ENCODE results near the gene COMMD9.

Gene COMMD9

DNA sequence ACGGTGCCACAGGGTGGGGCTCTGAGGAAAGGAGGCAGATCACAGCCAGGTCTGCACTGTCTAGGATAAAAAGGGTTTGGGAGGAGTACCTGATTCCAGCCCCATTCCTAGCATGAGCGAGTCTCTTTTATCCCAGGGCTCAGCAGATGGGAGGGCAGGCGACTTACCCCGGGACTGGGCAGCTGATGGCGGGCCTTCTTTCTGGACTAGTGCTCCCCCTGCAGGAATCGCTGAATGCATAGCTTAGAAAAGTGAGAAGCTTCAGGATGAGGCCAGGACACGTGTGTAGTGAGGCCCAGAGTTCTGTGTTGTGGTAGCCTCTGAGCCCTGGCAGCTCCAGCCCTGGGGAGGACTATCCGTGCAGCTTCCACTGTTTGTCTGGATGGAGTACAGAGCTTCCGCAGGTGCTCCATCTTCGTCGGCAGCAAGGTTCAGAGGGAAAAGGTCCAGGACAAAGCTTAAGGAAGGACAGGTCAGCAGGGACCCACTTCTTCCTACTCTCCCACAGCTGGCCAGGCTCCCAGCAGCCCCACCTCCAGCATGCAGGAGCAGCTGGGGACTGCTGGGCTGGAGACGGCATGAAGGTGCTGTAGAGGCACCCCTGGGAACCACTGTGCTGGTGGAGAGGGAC, 30.4 kb downstream of the COMMD9 start:
- DNase-seq (ENCODE audit: low read depth), result peak; percentile 52
- in situ Hi-C loops (cut with HindIII; ENCODE audit: low sequenced_read_pairs), result loop anchor here (5.0 to 25.0 kb wide), 3 partner anchors 97 to 634 kb away; no protein-coding TSS in a partner anchor

DNA sequence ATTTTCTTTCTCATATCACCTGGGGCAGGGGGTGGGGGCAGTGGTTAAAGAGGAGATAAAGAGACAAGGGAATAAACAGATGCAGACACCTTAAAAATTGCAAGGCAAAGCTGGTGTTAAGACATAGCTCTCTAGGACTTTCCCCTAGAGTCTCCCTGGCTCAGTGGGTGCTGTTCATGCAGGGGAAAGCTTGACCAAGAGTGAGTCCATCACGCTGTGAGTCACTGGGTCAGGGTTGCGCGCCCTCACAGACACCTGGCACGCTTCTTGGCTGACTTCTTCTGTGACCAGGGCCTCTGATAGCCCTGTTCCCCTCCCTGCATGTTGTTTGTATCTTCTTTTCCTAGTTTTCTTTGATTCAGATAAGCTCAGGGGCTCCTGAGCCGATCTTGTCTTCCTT, 31.9 kb downstream of the COMMD9 start:
- no peak overlapping the region for H3K4me3 ChIP-seq (ENCODE audit: low read depth, low read length)
- TF ChIP-seq, protein P1, sequence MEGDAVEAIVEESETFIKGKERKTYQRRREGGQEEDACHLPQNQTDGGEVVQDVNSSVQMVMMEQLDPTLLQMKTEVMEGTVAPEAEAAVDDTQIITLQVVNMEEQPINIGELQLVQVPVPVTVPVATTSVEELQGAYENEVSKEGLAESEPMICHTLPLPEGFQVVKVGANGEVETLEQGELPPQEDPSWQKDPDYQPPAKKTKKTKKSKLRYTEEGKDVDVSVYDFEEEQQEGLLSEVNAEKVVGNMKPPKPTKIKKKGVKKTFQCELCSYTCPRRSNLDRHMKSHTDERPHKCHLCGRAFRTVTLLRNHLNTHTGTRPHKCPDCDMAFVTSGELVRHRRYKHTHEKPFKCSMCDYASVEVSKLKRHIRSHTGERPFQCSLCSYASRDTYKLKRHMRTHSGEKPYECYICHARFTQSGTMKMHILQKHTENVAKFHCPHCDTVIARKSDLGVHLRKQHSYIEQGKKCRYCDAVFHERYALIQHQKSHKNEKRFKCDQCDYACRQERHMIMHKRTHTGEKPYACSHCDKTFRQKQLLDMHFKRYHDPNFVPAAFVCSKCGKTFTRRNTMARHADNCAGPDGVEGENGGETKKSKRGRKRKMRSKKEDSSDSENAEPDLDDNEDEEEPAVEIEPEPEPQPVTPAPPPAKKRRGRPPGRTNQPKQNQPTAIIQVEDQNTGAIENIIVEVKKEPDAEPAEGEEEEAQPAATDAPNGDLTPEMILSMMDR (IDR thresholded peaks at IDR 0.05; ENCODE audit: low read depth, low read length, missing control alignments), result no peak
- in situ Hi-C loops (cut with HindIII; ENCODE audit: low sequenced_read_pairs), result loop anchor here (5.0 to 25.0 kb wide), 3 partner anchors 95 to 633 kb away; no protein-coding TSS in a partner anchor
- DNase-seq (ENCODE audit: low read depth), result no peak

More for the DNA sequence above, 30.4 kb downstream of the COMMD9 start:
- TF ChIP-seq, protein P1 (IDR thresholded peaks at IDR 0.05; ENCODE audit: low read depth, low read length, missing control alignments), result peak; percentile 79
- no peak overlapping the region for H3K4me3 ChIP-seq (ENCODE audit: low read depth, low read length)

DNA sequence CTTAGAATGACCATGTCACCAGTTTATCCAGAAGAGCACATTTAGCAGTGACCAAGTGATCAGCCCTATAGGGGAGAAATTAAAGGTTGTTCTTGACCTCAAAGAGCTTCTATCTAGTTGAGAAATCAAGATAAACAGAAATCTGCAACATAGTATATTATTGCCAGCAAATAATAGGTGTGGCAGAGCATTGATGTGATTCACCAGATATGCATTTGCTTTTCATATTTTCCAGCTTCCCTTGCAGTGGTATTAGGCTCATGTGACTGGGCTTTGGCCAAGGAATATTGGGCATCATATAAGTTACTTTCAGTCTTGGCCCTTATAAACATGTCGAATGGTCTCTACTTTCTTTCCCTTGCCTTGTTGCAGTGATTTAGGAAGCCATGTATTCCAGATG, 34.5 kb downstream of the COMMD9 start:
- in situ Hi-C loops (cut with HindIII; ENCODE audit: low sequenced_read_pairs), result loop anchor here (5.0 to 25.0 kb wide), 3 partner anchors 92 to 630 kb away; no protein-coding TSS in a partner anchor
- DNase-seq (ENCODE audit: low read depth), result no peak
- TF ChIP-seq, protein P1 (IDR thresholded peaks at IDR 0.05; ENCODE audit: low read depth, low read length, missing control alignments), result no peak
- H3K4me3 ChIP-seq (ENCODE audit: low read depth, low read length), result no peak overlapping the region

DNA sequence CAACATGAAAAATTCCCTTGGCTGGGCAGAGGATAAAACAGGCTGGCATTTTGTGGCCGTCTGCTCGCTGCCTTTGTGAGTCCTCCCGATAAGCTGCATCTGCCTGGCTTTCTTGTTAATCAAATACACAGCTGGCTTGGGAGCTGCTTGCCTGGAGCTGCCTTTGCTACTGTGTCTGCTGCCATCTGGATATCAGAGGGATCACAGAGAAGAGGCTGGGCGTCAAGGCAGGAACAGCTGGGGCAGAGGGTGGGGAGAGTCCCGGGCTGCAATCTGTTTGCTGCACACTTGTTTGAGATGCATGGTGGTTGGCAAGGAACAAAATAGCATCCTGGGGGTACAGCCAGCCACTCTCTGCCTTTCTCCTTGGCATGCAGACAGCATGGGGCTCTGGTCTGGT, 36.0 kb downstream of the COMMD9 start:
- H3K4me3 ChIP-seq (ENCODE audit: low read depth, low read length), result no peak overlapping the region
- DNase-seq (ENCODE audit: low read depth), result no peak
- in situ Hi-C loops (cut with HindIII; ENCODE audit: low sequenced_read_pairs), result loop anchor here (10.0 to 25.0 kb wide), 2 partner anchors 91 to 628 kb away; no protein-coding TSS in a partner anchor
- TF ChIP-seq, protein P1 (IDR thresholded peaks at IDR 0.05; ENCODE audit: low read depth, low read length, missing control alignments), result no peak

DNA sequence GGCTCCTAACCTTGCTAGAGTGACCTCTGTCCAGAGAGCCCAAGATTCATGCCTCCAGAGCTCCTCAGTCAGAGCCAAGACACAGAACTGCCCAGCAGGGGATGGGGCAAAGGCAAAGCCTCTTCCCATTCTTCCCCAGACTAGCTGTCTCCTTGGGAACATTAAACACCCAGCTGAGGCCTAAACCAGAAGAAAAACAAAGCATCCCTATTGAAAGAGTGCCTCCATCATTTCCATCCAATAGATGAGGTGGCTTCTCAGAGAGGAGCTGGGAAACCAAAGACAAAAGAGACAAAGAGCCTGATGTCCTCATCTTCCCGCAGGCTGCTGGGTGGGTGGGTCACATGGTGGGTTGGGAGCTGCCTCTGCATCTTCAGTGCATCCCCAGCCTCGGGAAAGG, 37.4 kb downstream of the COMMD9 start:
- TF ChIP-seq, protein P1 (IDR thresholded peaks at IDR 0.05; ENCODE audit: low read depth, low read length, missing control alignments), result no peak
- in situ Hi-C loops (cut with HindIII; ENCODE audit: low sequenced_read_pairs), result loop anchor here (10.0 to 25.0 kb wide), 2 partner anchors 90 to 627 kb away; no protein-coding TSS in a partner anchor
- no peak overlapping the region for H3K4me3 ChIP-seq (ENCODE audit: low read depth, low read length)
- no peak for DNase-seq (ENCODE audit: low read depth)

DNA sequence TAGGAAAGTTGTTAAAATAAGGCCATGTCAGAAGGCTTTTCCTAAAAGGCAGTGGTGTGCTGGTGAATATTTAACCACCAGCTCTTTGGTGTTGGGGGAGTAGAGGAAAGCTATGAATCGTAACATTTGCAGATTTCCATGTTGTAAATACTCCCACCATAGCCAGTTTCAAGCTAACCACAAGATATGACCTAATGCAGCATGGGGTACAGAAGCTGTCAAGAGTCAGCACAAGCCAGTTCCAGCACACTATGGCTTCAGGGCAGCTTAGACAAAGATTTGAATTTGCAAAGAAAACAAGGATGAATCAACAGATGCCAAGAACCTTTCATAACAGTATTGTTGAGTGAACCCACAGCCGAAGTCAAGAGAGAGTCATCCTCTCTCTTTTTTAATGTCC, 40.0 kb downstream of the COMMD9 start:
- in situ Hi-C loops (cut with HindIII; ENCODE audit: low sequenced_read_pairs), result no loop called here
- peak; percentile 86 for DNase-seq (ENCODE audit: low read depth)
- TF ChIP-seq, protein P1 (IDR thresholded peaks at IDR 0.05; ENCODE audit: low read depth, low read length, missing control alignments), result no peak
- H3K4me3 ChIP-seq (ENCODE audit: low read depth, low read length), result no peak overlapping the region
